HepG2 (cell line): ENCODE data around the gene ACSM2A. TPM values are rescaled to one million over a fixed set of nuclear protein-coding genes. Genes with fewer than 3 reads are reported as not detected.

Experiments
- DMAP1 ChIP-seq: IDR thresholded peaks from 2 replicates; pipeline ENCODE4 v1.6.1; 2016
- DMTF1 ChIP-seq: sonication (generic); formaldehyde crosslinking; IDR thresholded peaks from 2 replicates; pipeline ENCODE4 v1.4.0; 2020; ENCODE audit warnings: mild to moderate bottlenecking, missing genetic modification reagents
- GPN1 ChIP-seq: sonication (generic); formaldehyde crosslinking; IDR thresholded peaks from 2 replicates; pipeline ENCODE4 v1.5.1; 2020; ENCODE audit warnings: missing genetic modification reagents, borderline replicate concordance
- HNF4G ChIP-seq, 2 experiments: sonication (generic) in 1 of 2; formaldehyde crosslinking in 1 of 2; IDR thresholded peaks; 2 replicates each; pipeline versions ENCODE4 v1.4.0 to v1.6.1; 2011 to 2020; ENCODE audit warnings: borderline replicate concordance in 2 of 2, low read depth in 2 of 2, mild to moderate bottlenecking in 2 of 2, low read length in 1 of 2, missing genetic modification reagents in 1 of 2, moderate library complexity in 1 of 2
- HOXD1 ChIP-seq: sonication (generic); formaldehyde crosslinking; IDR thresholded peaks from 2 replicates; pipeline ENCODE4 v1.5.0; 2020; ENCODE audit warnings: missing genetic modification reagents
- IKZF1 ChIP-seq: fragments of 450-650 bp; IDR thresholded peaks from 2 replicates; pipeline ENCODE4 v1.7.1; 2016
- NCOA2 ChIP-seq: sonication (generic); formaldehyde crosslinking; IDR thresholded peaks from 2 replicates; pipeline ENCODE4 v1.8.0; 2022; ENCODE audit warnings: inconsistent platforms
- NFIC ChIP-seq: IDR thresholded peaks from 2 replicates; pipeline ENCODE4 v1.6.1; 2012; ENCODE audit warnings: mild to moderate bottlenecking, low read length, inconsistent platforms
- NFKBIZ ChIP-seq: IDR thresholded peaks from 2 replicates; pipeline ENCODE4 v1.6.1; 2018; ENCODE audit warnings: missing genetic modification reagents, missing compliant biosample characterization
- NR0B2 ChIP-seq: sonication (generic); formaldehyde crosslinking; IDR thresholded peaks from 2 replicates; pipeline ENCODE4 v1.4.0; 2020; ENCODE audit warnings: mild to moderate bottlenecking, missing genetic modification reagents
- RBFOX2 ChIP-seq: fragments of 200-400 bp; formaldehyde crosslinking; IDR thresholded peaks from 2 replicates; pipeline ENCODE4 v1.6.1; 2017; ENCODE audit warnings: low read depth, mild to moderate bottlenecking, low read length
- RXRB ChIP-seq: IDR thresholded peaks from 2 replicates; pipeline ENCODE4 v1.6.1; 2016; ENCODE audit warnings: borderline replicate concordance, missing genetic modification reagents, missing compliant biosample characterization
- SIX4 ChIP-seq: sonication (generic); formaldehyde crosslinking; IDR thresholded peaks from 2 replicates; pipeline ENCODE4 v1.4.0; 2020; ENCODE audit warnings: missing genetic modification reagents
- SPEN ChIP-seq: sonication (generic); formaldehyde crosslinking; IDR thresholded peaks from 2 replicates; pipeline ENCODE4 v1.5.1; 2020; ENCODE audit warnings: low read depth, mild to moderate bottlenecking, missing genetic modification reagents
- ZNF280B ChIP-seq: sonication (generic); formaldehyde crosslinking; IDR thresholded peaks from 2 replicates; pipeline ENCODE4 v1.5.0; 2020; ENCODE audit warnings: missing genetic modification reagents, mild to moderate bottlenecking, borderline replicate concordance
- ZNF296 ChIP-seq: sonication (generic); formaldehyde crosslinking; conservative IDR thresholded peaks from 2 replicates; pipeline ENCODE4 v1.5.0; 2020; ENCODE audit warnings: mild to moderate bottlenecking, missing genetic modification reagents
- ZNF337 ChIP-seq: sonication (generic); formaldehyde crosslinking; IDR thresholded peaks from 2 replicates; pipeline ENCODE4 v1.5.1; 2020; ENCODE audit warnings: missing genetic modification reagents, low read depth, mild to moderate bottlenecking, borderline replicate concordance
- ZNF343 ChIP-seq: sonication (generic); formaldehyde crosslinking; IDR thresholded peaks from 2 replicates; pipeline ENCODE4 v1.4.0; 2020; ENCODE audit warnings: mild to moderate bottlenecking, missing genetic modification reagents
- ZNF773 ChIP-seq: sonication (generic); formaldehyde crosslinking; IDR thresholded peaks from 2 replicates; pipeline ENCODE4 v1.4.0; 2020; ENCODE audit warnings: missing genetic modification reagents, borderline replicate concordance
- ZNF782 ChIP-seq: sonication (generic); formaldehyde crosslinking; IDR thresholded peaks from 2 replicates; pipeline ENCODE4 v1.4.0; 2020; ENCODE audit warnings: missing genetic modification reagents, mild to moderate bottlenecking, borderline replicate concordance
- polyA plus RNA-seq, 8 experiments: library from polyadenylated mRNA; depleted of rRNA in 3 of 8; stranded (reverse) in 7 of 8; unstranded in 1 of 8; fragments of >200 nt; fragmentation: Illumina TruSeq in 4 of 8; extraction: Trizol in 4 of 8; gene quantifications; 2 replicates each; pipeline versions ENCODE4 v1.2.1 to v1.2.3, GENCODE V29; 2011 to 2016; ENCODE audit warnings: low read depth in 4 of 8, missing spikeins in 1 of 8, mixed read lengths in 1 of 8; ENCODE audit not compliant: insufficient read depth in 1 of 8
- total RNA-seq, 5 experiments: library from RNA; depleted of rRNA; stranded (reverse); fragments of >200 nt; fragmentation: Illumina TruSeq; extraction: Trizol; gene quantifications; 2 replicates each; pipeline ENCODE4 v1.2.3, GENCODE V29; 2016; ENCODE audit warnings: low read depth in 1 of 5
- TF ChIP-seq, protein P1 (sequence below): sonication (generic); formaldehyde crosslinking; IDR thresholded peaks from 2 replicates; pipeline ENCODE4 v1.5.0; 2020; ENCODE audit warnings: mild to moderate bottlenecking, missing genetic modification reagents, borderline replicate concordance

ACSM2A gene
- total and polyA plus RNA-seq, 2 of the 13 experiments (the other 11 are each of a cell fraction or from before 2014, with no cell fraction given), result 11.4 to 16.3 TPM

- no peak for TF ChIP-seq ZNF343 (CRISPR knock-in tag)
- no peak for TF ChIP-seq NR0B2 (CRISPR knock-in tag)
- TF ChIP-seq, protein P1, sequence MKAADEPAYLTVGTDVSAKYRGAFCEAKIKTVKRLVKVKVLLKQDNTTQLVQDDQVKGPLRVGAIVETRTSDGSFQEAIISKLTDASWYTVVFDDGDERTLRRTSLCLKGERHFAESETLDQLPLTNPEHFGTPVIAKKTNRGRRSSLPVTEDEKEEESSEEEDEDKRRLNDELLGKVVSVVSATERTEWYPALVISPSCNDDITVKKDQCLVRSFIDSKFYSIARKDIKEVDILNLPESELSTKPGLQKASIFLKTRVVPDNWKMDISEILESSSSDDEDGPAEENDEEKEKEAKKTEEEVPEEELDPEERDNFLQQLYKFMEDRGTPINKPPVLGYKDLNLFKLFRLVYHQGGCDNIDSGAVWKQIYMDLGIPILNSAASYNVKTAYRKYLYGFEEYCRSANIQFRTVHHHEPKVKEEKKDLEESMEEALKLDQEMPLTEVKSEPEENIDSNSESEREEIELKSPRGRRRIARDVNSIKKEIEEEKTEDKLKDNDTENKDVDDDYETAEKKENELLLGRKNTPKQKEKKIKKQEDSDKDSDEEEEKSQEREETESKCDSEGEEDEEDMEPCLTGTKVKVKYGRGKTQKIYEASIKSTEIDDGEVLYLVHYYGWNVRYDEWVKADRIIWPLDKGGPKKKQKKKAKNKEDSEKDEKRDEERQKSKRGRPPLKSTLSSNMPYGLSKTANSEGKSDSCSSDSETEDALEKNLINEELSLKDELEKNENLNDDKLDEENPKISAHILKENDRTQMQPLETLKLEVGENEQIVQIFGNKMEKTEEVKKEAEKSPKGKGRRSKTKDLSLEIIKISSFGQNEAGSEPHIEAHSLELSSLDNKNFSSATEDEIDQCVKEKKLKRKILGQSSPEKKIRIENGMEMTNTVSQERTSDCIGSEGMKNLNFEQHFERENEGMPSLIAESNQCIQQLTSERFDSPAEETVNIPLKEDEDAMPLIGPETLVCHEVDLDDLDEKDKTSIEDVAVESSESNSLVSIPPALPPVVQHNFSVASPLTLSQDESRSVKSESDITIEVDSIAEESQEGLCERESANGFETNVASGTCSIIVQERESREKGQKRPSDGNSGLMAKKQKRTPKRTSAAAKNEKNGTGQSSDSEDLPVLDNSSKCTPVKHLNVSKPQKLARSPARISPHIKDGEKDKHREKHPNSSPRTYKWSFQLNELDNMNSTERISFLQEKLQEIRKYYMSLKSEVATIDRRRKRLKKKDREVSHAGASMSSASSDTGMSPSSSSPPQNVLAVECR (CRISPR knock-in tag), result peak; percentile 59; the same call in 1 of the 2 replicates
- TF ChIP-seq SPEN (CRISPR knock-in tag), result peak; percentile 66; the same call in 1 of the 2 replicates
- peak; percentile 86 for TF ChIP-seq HNF4G (IDR thresholded peaks at IDR 0.05; ENCODE audit: borderline replicate concordance, low read depth, low read length)
- TF ChIP-seq HNF4G (CRISPR knock-in tag; IDR thresholded peaks at IDR 0.05; ENCODE audit: borderline replicate concordance, low read depth), result peak; percentile 96; the same call in 1 of the 2 replicates
- TF ChIP-seq NFIC, result peak; percentile 31; the same call in 1 of the 2 replicates
- no peak for TF ChIP-seq GPN1
- no peak for TF ChIP-seq ZNF280B (CRISPR knock-in tag)
- no peak for TF ChIP-seq ZNF782 (CRISPR knock-in tag)
- peak; percentile 89 for TF ChIP-seq HOXD1 (CRISPR knock-in tag)
- peak; percentile 82 for TF ChIP-seq RXRB (CRISPR knock-in tag)
- 0 out of 2 replicates have a peak, but pooled peaks have one; percentile 32 for TF ChIP-seq ZNF296 (CRISPR knock-in tag)
- TF ChIP-seq RBFOX2, result no peak
- no peak for TF ChIP-seq NFKBIZ (CRISPR knock-in tag)
- no peak for TF ChIP-seq ZNF773 (CRISPR knock-in tag)
- no peak for TF ChIP-seq IKZF1
- TF ChIP-seq DMAP1 (CRISPR knock-in tag), result peak; percentile 29; the same call in 1 of the 2 replicates
- TF ChIP-seq DMTF1 (CRISPR knock-in tag), result no peak
- TF ChIP-seq SIX4, result 0 out of 2 replicates have a peak, but pooled peaks have one; percentile 81
- peak; percentile 93 for TF ChIP-seq NCOA2
- TF ChIP-seq ZNF337 (CRISPR knock-in tag), result peak; percentile 68
Observed at GRCh38 chr16:20424129-20424866, 27.0 kb upstream of the ACSM2A start (continued).
